Activated naive CD4-positive, alpha-beta T cell treated with Interleukin-2 at 50 U/mL for 16 hours (primary cell): ENCODE data around the gene HOXD3.

Experiments used
- DNase-seq: peaks from one replicate; pipeline ENCODE4 v3.0.0-alpha.2; 2020

Gene HOXD3

GRCh38 chr2:176165370-176166050, 8.4 kb downstream of the HOXD3 start:
- no peak for DNase-seq

DNA sequence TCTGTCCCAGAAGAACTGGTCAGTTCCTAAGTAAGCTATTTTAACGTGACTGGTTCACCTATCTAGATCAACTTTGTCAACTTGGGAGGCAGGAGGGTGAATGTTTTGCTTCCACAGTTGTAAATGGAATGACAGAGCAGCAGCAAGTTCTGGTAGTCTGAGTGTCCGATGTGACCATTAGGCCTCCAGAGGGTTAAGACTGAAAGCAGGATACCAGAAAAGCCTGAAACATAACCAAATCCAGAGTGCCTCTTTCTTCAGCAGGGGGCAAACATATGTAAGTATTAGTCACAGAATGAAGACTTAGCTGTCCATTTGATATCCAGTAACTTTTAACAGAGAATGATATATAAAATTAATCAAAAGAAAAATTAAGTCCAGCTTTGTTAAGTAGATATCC, 9.2 kb downstream of the HOXD3 start:
- no peak for DNase-seq

DNA sequence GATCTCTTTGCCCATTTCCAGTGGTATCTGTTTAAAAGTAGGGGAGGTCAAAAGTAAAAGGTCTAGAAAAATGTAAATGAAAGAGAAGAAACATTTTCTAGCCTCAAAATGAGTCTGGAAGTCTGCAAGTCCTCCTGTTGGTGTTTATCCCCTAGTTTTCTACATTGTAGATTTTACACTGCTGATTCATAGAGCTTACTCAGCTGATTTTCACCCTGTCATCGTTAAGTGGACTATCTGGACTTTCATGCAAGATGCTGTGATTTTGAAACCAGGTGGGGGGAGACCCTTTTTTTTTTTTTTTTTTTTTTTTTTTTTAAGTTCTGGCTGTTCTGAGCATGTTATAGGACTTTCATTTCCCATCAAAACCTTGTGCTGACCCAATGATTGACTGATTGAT, 10.3 kb downstream of the HOXD3 start:
- no peak for DNase-seq

GRCh38 chr2:176169181-176169580, 12.1 kb downstream of the HOXD3 start:
- no peak for DNase-seq

GRCh38 chr2:176169711-176170110, 12.6 kb downstream of the HOXD3 start:
- no peak for DNase-seq

GRCh38 chr2:176170602-176171305, 13.6 kb downstream of the HOXD3 start:
- DNase-seq: no peak

GRCh38 chr2:176171351-176172006, 14.4 kb downstream of the HOXD3 start:
- no peak for DNase-seq

DNA sequence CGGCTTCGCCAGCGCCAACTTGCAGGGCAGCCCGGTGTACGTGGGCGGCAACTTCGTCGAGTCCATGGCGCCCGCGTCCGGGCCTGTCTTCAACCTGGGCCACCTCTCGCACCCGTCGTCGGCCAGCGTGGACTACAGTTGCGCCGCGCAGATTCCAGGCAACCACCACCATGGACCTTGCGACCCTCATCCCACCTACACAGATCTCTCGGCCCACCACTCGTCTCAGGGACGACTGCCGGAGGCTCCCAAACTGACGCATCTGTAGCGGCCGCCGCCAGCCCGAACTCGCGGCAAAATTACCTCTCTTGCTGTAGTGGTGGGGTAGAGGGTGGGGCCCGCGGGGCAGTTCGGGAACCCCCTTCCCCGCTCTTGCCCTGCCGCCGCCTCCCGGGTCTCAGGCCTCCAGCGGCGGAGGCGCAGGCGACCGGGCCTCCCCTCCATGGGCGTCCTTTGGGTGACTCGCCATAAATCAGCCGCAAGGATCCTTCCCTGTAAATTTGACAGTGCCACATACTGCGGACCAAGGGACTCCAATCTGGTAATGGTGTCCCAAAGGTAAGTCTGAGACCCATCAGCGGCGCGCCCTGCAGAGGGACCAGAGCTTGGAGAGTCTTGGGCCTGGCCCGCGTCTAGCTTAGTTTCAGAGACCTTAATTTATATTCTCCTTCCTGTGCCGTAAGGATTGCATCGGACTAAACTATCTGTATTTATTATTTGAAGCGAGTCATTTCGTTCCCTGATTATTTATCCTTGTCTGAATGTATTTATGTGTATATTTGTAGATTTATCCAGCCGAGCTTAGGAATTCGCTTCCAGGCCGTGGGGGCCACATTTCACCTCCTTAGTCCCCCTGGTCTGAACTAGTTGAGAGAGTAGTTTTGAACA, 15.1 kb downstream of the HOXD3 start:
- no peak for DNase-seq

DNA sequence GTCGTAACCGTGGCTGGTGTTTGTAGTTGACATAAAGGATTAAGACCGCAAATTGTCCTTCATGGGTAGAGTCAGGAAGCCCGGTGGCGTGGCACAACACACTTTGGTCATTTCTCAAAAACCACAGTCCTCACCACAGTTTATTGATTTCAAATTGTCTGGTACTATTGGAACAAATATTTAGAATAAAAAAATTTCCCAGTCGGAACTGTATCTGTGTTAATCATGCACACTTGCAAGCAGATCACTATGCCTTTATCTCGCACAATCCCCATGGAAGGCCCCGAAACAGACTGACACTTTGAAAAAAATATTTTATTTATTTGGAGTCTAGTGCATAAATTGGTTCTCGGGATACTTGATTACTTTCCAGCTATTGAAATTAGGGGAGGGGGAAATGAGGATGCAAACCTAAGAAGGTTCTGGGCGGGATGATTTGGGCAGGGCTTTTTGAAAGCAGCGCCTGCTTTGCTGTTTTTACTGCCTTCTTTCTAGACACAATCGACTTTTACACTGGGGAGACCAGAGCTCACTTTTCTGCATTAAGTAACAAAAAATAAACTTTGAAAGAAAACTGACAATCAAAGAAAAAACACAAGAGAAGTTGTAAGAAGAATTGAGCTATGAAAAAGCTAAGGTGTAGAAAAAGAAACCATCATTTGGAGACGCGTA, 15.9 kb downstream of the HOXD3 start:
- no peak for DNase-seq

- no peak for DNase-seq
Observed at GRCh38 chr2:176173567-176174381, 16.7 kb downstream of the HOXD3 start.

- DNase-seq: no peak
Observed at GRCh38 chr2:176174382-176174823, 17.3 kb downstream of the HOXD3 start.

DNA sequence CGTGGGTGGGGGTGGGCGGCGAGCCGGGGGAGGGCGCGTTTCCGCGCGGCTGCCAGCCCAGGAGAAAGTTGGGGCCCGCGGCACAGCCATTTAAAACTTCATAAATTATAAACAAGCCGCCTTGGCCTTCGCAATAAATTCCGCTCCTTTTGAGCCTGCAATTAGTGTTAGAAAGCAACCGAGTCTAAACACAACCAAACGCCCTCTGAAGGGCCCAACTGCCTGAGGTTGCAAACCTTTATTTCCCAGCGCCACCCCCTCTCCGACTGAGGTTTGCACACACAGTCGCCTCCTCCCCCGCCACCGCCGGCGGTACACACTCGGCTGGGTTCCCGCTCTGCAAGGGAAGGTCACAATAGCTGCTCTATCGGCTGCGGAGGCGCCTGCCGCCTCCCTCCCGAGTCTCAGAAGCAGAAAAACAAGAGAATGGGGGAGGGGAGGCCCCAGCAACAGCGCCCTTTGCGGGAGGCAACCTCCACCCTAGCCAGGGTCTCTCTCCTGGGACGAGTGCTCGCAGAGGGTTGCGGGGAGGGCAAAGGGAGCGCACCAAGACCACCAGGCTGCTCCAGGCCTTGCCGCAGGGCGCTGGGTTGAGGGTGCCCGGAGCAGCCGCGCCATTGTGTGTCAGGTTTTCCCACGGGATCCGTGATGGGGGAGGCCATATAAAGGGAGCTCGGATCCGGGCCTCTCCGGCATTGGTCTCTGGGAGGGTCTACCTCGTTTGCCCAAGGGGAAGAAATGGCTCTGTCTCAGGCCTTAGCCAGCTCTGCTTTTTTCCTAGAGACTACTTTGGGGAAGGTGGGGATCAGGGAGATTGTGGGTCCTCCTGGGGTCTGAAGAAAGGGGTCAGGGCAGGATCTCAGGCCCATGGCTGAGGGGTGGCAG, 18.0 kb downstream of the HOXD3 start:
- no peak for DNase-seq

GRCh38 chr2:176175709-176176607, 18.9 kb downstream of the HOXD3 start:
- no peak for DNase-seq

GRCh38 chr2:176177580-176178037, 20.5 kb downstream of the HOXD3 start:
- no peak for DNase-seq

- DNase-seq: no peak
Observed at GRCh38 chr2:176178038-176178756, 21.1 kb downstream of the HOXD3 start.

- DNase-seq: no peak
Observed at GRCh38 chr2:176178757-176179295, 21.7 kb downstream of the HOXD3 start.

DNA sequence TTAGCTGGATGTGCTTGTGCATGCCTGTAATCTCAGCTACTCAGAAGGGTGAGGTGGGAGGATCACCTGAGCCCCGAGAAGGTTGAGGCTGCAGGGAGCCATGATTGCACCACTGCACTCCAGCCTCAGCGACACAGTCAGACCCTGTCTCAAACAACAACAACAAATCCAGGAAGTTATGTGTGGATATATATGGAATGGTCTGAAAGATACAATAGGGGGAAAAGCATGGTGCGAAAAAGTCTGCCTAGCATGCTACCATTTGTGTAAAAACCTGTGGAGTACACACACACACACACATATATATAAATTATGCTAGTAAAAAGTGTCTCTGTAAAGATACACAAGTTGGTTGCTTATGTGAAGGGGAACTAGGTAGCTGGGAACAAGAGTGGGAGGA, 24.4 kb downstream of the HOXD3 start:
- no peak for DNase-seq

DNA sequence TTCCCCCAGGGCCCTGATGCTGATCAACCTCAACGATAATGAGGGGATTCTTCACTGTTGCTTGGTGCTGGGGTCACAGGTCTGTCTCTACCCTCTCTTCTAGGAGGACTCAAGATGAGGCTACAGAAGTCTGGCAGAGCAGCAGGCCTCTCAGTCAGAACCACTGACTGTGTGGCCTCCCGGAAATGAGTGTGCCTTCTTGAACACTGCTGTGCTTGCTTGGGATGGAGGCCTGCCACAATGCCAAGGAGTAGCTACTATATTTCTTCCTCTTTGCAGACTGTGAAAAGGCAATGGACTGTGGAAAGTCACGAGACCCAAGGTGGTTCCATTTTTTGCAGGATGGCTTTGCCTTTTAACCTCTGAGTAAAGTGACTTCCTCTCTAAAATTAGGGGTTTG, 25.6 kb downstream of the HOXD3 start:
- no peak for DNase-seq
